A673 (cell line): ENCODE data around the gene MNAT1. TPM values are rescaled to one million over a fixed set of nuclear protein-coding genes. Genes with fewer than 3 reads are reported as not detected.
A peak's percentile ranks its signal among the peaks of the same experiment; 100 is the strongest.
"Not testable (repeated sequence)": the region's sequence is repeated elsewhere in the genome, so short reads cannot be mapped to it uniquely, and the experiment has no call there.

ENCODE experiments used
- BruUV-seq: library from RNA; stranded (reverse); fragments of 400-500 nt; replicated peaks from 2 replicates; lab custom pipeline; 2021; lab: Mats Ljungman, UMichigan
- CTCF ChIA-PET: fragments of 300-600 bp; sonication (Branson Sonifier 250); formaldehyde crosslinking; loops from one replicate; lab custom pipeline; 2022; ENCODE audit warnings: antibody characterized with exemption; lab: Charles Lee
- POLR2A ChIA-PET: fragments of 300-600 bp; sonication (Branson Sonifier 250); formaldehyde crosslinking; loops from one replicate; lab custom pipeline; 2022; ENCODE audit warnings: antibody characterized with exemption; ENCODE audit not compliant: low non-redundant PET; lab: Charles Lee
- DNase-seq: peaks from one replicate; pipeline ENCODE4 v3.0.0-alpha.2; 2015; ENCODE audit warnings: low spot score
- H3K27ac ChIP-seq: fragments of 200-600 bp; sonication (generic); 2 replicates; pipeline ENCODE4 v1.5.1; 2016; ENCODE audit warnings: mixed run types, low read depth, mild to moderate bottlenecking, mixed read lengths, antibody characterized with exemption, low read length; ENCODE audit not compliant: poor library complexity, severe bottlenecking
- H3K27me3 ChIP-seq: fragments of 200-600 bp; sonication (generic); replicated peaks from 2 replicates; pipeline ENCODE4 v1.6.1; 2017; ENCODE audit warnings: mixed run types, low read depth, mild to moderate bottlenecking, mixed read lengths, antibody characterized with exemption, low read length; ENCODE audit not compliant: insufficient read depth, poor library complexity
- H3K36me3 ChIP-seq: fragments of 200-600 bp; sonication (generic); 2 replicates; pipeline ENCODE4 v1.6.1; 2016; ENCODE audit warnings: mixed run types, mild to moderate bottlenecking, mixed read lengths, antibody characterized with exemption, low read length; ENCODE audit not compliant: insufficient read depth, poor library complexity, severe bottlenecking
- H3K4me1 ChIP-seq: fragments of 200-600 bp; sonication (generic); 2 replicates; pipeline ENCODE4 v1.6.1; 2017; ENCODE audit warnings: mixed run types, mild to moderate bottlenecking, mixed read lengths, antibody characterized with exemption, low read length; ENCODE audit not compliant: insufficient read depth, poor library complexity, severe bottlenecking
- H3K4me3 ChIP-seq: fragments of 200-600 bp; sonication (generic); 2 replicates; pipeline ENCODE4 v1.5.1; 2016; ENCODE audit warnings: low read depth, mixed run types, mild to moderate bottlenecking, mixed read lengths, low read length; ENCODE audit not compliant: poor library complexity, severe bottlenecking
- H3K9me3 ChIP-seq: fragments of 200-600 bp; sonication (generic); 2 replicates; pipeline ENCODE4 v1.6.1; 2016; ENCODE audit warnings: mixed run types, low read depth, mild to moderate bottlenecking, mixed read lengths, antibody characterized with exemption, low read length; ENCODE audit not compliant: poor library complexity, severe bottlenecking
- CTCF ChIP-seq: fragments of 300-800, 200-600 bp; sonication (generic); conservative IDR thresholded peaks from 2 replicates; pipeline ENCODE4 v1.5.1; 2017; ENCODE audit warnings: low read depth, mild to moderate bottlenecking, antibody characterized with exemption, low read length, moderate library complexity, mixed read lengths
- EZH2 ChIP-seq: fragments of 200-600 bp; sonication (generic); IDR thresholded peaks from 2 replicates; pipeline ENCODE4 v1.6.1; 2017; ENCODE audit warnings: borderline replicate concordance, low read depth, mild to moderate bottlenecking, mixed read lengths, antibody characterized with exemption, low read length; ENCODE audit not compliant: poor library complexity, severe bottlenecking
- intact Hi-C: fragments of 100-400 bp; cut with micrococcal nuclease; formaldehyde crosslinking; loops from one replicate; pipeline ENCODE4 v1.10.0; 2022; ENCODE audit not compliant: unreplicated experiment
- total RNA-seq: library from RNA; stranded (reverse); gene quantifications from 2 replicates; pipeline ENCODE4 v1.2.3, GENCODE V29; 2021

Gene MNAT1
- total RNA-seq, 1 experiment from 2014 or later: 70.9 TPM

DNA sequence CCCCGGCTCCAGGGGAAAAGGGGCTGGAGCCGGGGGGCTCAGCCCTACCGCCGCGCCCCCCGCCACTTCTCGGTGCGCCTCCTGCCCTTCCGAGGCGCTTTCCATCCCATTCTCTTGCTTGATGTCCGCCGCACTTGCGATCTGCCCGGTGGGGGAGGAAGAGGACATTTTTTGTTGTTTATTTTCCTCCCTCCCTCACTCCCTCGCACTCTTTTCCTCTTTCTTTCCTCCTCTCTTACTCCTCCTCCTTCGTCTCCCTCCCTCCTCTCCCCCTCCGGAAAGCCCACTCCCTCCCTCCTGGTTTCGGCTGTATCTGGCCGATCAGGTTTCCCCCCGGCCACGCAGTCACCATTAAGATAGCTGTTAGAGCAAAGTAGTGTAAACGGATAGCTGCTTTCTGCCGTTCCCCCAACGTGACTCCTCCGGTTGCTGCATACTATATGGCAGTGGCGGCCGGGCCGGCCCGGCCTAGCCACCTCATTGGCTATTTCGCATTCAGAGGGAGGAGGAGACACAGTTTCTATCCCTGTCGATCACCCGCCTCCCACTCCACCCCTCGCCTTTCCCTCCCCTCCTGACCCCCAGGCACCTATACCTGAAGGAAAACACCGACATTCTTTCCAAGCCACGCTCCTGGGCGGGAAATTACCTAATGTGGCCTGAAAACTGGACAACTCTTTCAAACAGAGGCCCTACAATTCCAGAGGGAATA lies 10.5 kb upstream of the MNAT1 start, which contains the start of gene SIX4:
TSS of gene SIX4 (minus strand) at position 445 of the 712 bp plus-strand sequence. CDS start at position 168, 277 bp downstream.
- Histone ChIP-seq H3K27ac (peak within 1 kb of the TSS; percentile 79), H3K4me3 (peak within 1 kb of the TSS; percentile 84), H3K36me3 (peaks cover 13% of the 10 kb centered on the region), H3K4me1 (peaks cover 9% of the 10 kb centered on the region), H3K9me3 (no peaks in the 10 kb centered on the region), H3K27me3 (no peaks in the 10 kb centered on the region)
- CTCF ChIA-PET: interaction anchor here (0.7 kb wide), 1 partner anchor 319 kb away, joined by 3 read pairs; no protein-coding TSS in a partner anchor
- no TSS peak for BruUV-seq
- intact Hi-C loops: loop anchor here (2.0 to 5.0 kb wide), 3 partner anchors 75 to 528 kb away; partner anchors contain the start of gene SIX1
- peak; percentile 84 for DNase-seq
- no peak for TF ChIP-seq EZH2
- TF ChIP-seq CTCF: no peak
- POLR2A ChIA-PET: interaction anchor here (0.6 kb wide), 1 partner anchor 140 kb away, joined by 5 read pairs; no protein-coding TSS in a partner anchor

GRCh38 chr14:60731291-60731690 lies 3.3 kb upstream of the MNAT1 start:
- BruUV-seq, DNase-seq, H3K4me1 ChIP-seq, intact Hi-C loops, H3K36me3 ChIP-seq, H3K9me3 ChIP-seq, CTCF ChIA-PET, POLR2A ChIA-PET, H3K27ac ChIP-seq, H3K4me3 ChIP-seq, H3K27me3 ChIP-seq: not testable (repeated sequence)

DNA sequence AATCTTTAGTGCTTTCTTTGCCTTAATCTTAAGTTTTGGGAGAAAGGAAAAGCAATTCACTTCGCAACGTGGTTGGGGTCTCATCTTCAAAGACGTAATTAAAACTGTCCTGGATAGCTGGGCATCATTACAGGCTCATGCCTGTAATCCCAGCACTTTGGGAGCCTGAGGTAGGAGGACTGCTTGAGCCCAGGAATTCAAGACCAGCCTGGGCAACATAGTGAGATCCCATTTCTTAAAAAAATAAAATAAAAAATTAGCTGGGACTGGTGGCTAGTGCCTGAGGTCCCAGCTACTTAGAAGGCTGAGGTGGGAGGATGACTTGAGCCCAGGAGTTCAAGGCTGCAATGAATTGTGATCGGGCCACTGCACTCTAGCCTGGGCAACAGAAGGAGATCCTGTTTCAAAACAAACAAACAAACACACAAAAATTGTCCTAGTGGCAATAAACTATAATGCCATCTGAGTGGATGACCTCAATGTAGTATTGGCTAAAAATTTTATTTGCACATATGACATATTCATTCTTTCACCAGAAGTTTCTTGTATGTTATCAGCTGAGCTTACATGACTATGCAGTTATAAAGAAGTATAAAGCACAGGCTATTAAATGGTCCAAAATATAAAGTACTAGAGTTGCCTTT lies 1.6 kb upstream of the MNAT1 start:
- Histone ChIP-seq H3K27ac (no peak overlapping the region), H3K4me1 (peaks cover 5% of the 10 kb centered on the region), H3K27me3 (no peaks in the 10 kb centered on the region), H3K4me3 (no peak overlapping the region), H3K36me3 (no peaks in the 10 kb centered on the region), H3K9me3 (no peaks in the 10 kb centered on the region)
- no TSS peak for BruUV-seq
- intact Hi-C loops: no loop called here
- TF ChIP-seq EZH2: no peak
- TF ChIP-seq CTCF: no peak
- no peak for DNase-seq
- POLR2A ChIA-PET: no interaction called here
- CTCF ChIA-PET: no interaction called here
